Activated CD8-positive, alpha-beta memory T cell treated with anti-CD3 and anti-CD28 coated beads, Interleukin-2, amount 50 U/mL, for 48 hours (primary cell): ENCODE data around the gene DENND1C.

Experiments
- DNase-seq: peaks from one replicate; pipeline ENCODE4 v3.0.0-alpha.2; 2020

The DENND1C gene

DNA sequence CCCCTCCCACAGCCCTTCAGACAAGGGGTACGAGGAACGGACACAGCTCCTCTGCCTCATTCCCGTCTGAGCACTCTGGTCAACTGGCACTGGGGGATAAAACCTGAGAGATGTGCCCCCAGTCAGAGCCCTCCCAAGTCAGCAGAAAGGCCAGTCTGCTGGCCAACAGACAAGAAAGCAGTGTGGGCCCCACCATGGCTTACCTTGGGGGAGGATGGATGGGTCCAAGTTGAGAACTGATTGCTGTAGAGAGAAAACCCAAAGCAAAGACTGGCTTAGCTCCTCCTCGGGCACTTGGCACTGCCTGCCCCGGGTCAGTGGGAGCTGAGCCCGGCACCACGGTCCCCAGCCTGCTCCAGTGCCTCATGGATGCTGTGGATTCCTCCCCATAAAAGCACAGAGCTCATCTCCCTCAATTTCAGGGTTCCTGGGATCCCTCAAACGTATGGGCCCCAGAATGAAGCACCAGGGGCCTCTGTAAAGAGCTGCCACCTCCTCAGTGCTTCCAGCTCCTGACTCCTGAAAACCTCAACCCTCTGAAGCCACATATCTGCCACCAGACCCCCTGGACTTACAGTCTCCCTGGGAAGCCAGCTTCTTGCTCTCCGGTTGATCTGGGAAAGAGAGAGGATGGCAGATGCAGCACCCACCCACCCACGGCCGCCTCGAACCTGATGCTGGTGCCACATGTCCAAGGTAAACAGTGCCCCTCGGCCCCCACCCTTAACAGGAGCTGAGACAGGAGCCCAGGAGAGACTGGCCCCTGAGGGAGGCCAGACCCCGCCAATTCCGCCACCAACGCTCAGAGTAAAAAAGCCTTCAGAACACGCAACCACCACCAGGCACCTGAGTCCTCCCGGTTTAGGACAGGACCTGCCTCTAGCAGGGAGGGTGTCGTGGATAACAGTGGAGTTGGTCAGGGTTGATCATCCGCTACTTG, 60.2 kb downstream of the DENND1C start:
- no peak for DNase-seq

- no peak for DNase-seq
These were observed 63.0 kb downstream of the DENND1C start for GRCh38 chr19:6418562-6418932.

- DNase-seq: no peak
These were observed 63.6 kb downstream of the DENND1C start for GRCh38 chr19:6417713-6418561.
